GM12872 (cell line): ENCODE results near the gene GPRIN1.
A peak's percentile ranks its signal among the peaks of the same experiment; 100 is the strongest.

Experiments used
- CTCF ChIP-seq: IDR thresholded peaks from 3 replicates; pipeline ENCODE4 v1.5.1; 2011; ENCODE audit warnings: low read depth, mild to moderate bottlenecking, low read length, moderate library complexity; ENCODE audit not compliant: insufficient read depth

GPRIN1 gene

GRCh38 chr5:176606032-176606431 lies 3.9 kb downstream of the GPRIN1 start:
- TF ChIP-seq CTCF, result no peak

GRCh38 chr5:176603091-176603490 lies 6.9 kb downstream of the GPRIN1 start:
- TF ChIP-seq CTCF, result no peak

- no peak for TF ChIP-seq CTCF
These were observed 8.0 kb downstream of the GPRIN1 start for GRCh38 chr5:176601901-176602482.

GRCh38 chr5:176597417-176598389 lies 12.3 kb downstream of the GPRIN1 start:
- TF ChIP-seq CTCF, result no peak

- peak; percentile 16; the same call in 1 of the 3 replicates for TF ChIP-seq CTCF
These were observed 13.1 kb downstream of the GPRIN1 start for GRCh38 chr5:176596689-176597416.

- no peak for TF ChIP-seq CTCF
These were observed 13.8 kb downstream of the GPRIN1 start for GRCh38 chr5:176596069-176596644.
